NCI-H82 treated with DMSO at 0.1 percent for 48 hours (cell line): Measurements from ENCODE around the gene DCDC2.
"Not testable (repeated sequence)": the region's sequence is repeated elsewhere in the genome, so short reads cannot be mapped to it uniquely, and the experiment has no call there.

ENCODE experiments used
- DNase-seq: peaks from one replicate; lab custom pipeline; 2025; ENCODE audit not compliant: unreplicated experiment; lab: John Stamatoyannopoulos, UW

Gene DCDC2

DNA sequence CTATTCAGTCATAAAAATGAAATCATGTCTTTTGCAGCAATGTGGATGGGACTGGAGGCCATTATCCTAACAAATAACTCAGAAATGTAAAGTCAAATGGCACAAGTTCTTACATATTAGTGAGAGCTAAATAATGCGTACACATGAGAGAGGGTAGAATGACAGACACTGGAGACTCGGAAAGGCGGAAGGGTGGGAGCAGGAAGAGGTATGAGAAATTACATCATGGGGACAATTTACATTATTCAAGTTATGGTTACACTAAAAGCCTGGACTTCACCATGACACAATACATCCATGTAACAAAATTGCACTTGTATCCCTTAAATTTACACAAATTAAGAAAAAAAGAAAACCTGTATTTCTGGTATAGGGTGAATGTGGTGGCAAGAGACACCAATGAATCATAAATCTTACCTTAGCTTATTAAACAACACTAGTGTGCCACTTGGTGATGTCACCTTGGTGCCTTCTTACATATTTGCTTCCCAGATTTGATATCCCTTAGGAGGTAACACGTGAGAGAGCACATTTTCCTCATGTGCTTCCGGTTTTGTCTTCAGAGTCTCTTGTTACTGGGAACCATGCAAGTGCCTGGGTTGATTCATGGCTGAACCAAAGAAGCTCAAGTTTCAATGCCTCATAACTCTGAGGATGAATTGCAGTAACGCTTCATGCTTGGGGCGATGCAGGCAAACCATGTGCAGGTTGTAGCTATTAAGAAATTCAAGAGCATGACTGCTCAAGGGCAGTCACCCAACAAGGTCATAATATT, 84.6 kb downstream of the DCDC2 start:
- DNase-seq, result no peak

DNA sequence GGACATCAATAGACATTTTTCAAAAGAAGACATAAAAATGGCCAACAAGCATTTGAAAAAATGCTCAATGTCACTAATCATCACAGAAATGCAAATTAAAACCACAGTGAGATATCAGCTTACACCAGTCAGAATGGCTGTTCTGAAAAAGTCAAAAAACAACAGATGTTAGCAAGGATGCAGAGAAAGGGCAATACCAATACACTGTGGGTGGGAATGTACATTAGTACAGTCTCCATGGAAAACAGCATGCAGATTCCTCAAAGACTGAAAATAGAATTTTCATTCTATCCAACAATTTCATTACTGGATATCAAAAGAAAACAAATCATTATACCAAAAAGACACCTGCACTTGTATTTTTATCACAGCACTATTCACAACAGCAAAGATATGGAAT, 85.3 kb downstream of the DCDC2 start:
- DNase-seq, result no peak

DNA sequence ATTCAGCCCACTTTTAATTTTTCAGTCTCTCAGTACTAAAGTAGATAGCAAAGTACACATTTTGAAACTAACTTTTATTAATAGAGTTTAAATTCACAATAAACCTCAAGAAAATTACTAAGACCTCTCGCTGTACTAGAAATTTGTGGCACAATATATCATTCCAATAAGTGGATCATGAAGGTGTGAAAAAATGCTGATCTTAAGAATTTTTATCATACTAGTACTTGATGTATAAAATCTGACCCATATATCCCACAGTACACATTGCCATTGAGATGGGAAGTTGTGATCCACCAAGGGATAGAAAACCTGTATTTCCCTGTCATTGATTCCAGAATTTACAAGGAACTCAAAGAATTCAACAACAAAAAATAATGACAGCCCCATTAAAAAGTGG, 85.7 kb downstream of the DCDC2 start:
- no peak for DNase-seq

DNA sequence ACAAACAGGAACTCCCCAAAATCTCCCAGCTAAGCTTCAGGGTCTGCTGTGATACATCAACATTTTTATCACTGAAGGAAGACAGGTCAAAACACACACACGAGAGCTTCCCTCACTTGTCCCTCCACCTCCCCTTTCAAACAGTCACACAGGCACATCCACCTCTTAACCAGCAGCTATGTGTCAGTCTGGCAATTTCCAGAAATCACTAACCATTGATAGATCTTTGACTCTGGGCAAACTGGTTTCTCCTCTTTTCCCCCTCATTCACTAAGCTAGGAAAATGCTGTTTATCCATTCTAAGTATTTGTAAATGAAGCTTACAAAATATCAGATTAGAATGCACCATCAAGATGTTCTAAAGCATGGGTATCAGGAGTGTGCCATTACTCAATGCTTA, 87.8 kb downstream of the DCDC2 start:
- no peak for DNase-seq

DNA sequence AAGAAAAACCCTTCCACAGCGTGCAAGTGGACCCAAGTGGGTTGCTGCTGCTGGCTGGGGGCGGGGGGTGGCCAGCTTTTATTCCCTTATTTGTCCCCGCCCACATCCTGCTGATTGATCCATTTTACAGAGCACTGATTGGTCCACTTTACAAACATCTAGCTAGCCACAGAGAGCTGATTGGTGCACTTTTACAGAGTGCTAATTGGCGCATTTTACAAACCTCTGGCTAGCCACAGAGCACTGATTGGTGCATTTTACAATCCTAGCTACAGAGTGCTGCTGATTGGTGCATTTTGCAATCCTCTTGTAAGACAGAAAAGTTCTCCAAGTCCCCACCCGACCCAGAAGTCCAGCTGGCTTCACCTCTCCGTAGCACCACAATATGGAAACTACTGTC, 99.6 kb downstream of the DCDC2 start:
- not testable (repeated sequence) for DNase-seq

DNA sequence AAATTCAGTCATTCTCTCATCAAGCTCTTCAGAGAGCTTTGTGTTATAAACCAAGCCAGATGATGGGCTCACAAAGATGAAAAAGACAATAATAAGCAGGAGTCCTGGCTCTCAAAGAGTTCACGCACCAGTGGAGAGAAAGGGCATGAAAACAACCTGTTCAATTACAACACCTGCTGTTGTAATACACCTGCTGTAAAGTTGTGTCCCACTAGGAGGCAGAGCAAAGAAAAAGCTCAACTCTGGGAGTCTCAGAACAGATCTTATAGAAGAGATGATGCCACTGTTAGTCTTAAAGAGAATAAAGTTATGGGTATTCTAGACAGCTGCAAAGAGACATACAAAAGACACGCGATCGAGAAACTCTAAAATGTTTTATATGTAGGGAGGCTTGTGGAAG, 100.6 kb downstream of the DCDC2 start:
- peak; percentile 67 for DNase-seq

DNA sequence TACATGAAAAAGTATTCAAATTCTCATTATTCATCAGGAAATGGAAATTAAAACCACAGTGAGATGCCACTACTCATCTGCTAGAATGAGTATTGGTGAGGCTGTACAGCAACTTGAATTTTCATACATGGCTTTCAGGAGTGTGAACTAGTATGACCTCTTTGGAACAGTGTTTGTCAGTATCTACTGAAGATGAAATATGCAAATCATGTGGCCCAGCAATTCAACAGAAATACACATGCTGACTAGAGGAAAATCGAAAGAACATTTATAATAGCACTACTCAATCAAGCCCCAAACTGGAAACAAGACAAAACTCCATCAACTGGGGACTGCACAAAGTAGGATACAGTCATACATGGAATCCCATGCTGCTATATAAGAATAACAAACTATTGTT, 102.2 kb downstream of the DCDC2 start:
- DNase-seq, result no peak

DNA sequence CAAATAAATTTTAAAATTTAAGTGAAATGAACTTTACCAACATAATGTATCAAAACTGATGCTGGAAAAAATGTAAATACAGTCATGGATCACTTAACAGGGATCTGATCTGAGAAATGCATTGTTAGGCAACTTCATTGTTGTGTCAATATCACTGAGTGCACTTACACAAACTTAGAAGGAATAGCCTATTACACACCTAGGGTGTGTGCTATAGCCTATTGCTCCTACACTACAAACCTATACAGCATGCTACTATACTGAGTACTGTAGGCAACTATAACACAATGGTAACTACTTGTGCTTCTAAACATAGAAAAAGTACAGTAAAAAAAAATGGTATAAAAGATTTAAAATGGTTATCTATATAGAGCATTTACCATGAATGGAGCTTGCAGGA, 104.5 kb downstream of the DCDC2 start:
- DNase-seq, result no peak

DNA sequence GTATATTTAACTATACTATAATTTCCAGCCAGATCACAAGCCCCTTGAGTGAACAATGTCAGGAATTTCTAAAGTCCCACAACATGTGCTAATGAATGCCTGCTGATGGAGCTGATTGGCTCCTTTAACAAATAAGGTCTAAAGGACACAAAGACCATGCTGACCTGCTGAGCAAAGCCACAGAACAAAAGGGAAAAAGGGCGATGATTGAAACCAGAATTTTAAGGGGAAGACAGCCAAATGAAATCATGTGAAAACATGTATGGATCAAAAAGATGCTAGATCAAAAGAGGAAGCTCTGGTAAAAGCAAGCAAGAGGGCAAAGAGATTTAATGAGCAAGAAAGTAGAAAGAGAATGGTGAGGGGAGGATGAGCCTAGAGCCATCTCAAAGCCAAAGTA, 105.6 kb downstream of the DCDC2 start:
- no peak for DNase-seq

DNA sequence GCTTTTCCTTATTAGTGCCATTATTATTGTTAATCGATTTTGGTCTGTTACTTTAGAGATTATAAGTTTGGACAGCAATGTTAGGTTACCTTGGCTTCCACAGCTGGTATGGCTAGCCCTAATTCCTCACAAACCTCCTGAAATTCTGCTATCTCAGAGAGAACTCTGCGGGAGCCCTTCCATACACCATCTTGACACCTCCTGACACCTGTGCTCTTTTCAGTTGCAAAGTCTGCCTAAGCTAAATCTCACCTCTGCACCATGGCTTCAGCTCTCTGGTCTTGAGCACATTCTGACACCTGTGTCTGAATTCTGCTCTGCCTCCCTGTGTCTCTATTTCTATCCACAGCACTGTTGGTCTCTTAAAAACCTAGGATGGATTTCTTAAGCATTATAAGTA, 106.5 kb downstream of the DCDC2 start:
- DNase-seq, result no peak

DNA sequence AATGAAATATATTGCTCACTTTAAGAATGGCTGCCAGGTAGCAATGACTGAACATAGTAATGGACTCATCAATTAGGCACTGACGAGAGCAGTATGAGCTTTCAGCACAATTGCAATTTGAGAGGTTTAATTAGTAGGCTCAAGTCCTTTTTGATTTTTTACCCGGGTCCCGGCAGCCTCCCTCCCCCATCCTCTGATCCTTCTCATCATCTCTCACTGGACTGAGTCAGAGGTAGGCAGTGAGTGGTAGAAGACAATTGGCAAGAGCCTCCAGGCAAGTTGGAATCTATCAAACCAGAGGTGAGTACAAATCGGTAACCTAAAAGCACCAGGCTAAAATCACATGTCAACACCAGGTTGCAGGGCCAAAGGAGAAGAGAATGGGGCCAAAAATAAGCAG, 107.9 kb downstream of the DCDC2 start:
- DNase-seq, result no peak

DNA sequence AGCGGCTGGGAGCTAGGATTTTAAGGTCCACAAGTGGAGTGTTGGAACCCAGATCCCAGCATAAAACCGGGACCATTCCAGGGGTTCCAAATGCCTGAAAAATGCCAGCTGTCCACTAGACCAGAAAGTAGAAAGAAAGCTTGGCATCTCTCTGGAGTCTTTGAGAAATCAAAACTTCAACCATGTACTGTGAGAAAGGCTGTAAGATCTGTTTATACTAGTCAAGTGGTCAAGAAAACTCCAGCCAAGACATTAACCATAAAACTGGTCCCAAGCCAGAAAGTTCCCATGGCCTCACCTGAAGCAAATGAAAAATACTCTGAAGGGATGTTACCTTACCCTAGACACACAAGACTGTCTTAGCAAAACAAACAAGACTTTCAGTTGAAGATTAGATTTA, 112.6 kb downstream of the DCDC2 start:
- DNase-seq, result no peak

DNA sequence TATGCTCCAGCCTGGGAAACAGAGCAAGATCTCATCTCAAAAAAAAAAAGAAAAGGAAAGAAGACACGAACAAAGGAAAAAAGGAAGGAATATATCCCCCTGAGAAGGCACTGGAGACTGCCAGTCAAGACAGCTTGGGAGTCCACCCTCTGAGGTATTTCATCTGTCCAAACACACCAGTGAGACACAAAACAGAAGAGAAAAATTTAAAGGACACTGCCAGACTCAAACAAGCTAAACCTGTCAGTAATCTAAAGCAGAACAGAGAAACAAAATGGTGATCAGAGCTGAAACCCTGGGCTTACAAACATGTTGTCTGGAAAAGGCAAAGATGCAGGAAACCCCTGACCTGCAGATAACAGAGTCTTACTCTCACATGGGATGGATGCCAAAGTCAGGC, 114.9 kb downstream of the DCDC2 start:
- DNase-seq, result no peak

DNA sequence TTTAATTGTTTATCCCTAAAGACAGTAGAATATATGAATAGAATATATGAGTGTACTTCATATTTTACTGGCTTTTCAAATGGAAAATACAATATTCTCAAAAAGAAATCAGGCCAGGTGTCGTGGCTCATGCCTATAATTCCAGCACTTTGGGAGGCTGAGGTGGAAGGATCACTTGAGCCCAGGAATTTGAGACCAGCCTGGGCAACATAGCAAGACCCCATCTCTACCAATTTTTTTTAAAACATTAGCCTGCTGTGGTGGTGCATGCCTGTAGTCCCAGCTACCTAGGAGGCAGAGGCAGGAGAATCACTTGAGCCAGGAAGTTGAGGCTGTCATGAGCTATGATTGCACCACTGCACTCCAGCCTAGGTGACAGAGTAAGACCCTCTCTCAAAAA, 116.1 kb downstream of the DCDC2 start:
- DNase-seq, result not testable (repeated sequence)

DNA sequence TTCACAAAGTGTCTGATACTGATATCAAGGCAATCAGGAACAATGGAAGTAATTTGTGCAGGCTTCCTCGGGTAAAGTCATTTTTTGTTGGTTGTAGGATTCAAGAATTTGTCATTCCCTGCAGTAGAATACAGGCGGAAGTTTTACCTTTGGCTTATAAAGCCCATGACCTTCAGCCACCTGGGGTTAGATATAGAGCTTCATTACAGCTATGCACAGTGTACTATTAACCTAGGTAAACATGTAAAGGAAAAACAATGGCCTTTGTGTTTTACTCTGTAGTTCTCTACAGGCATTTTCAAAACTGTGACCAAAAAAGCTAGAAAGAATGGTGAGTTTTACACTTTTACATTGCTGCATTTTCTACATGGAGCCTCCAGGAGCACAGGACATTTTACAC, 116.9 kb downstream of the DCDC2 start:
- DNase-seq, result no peak

DNA sequence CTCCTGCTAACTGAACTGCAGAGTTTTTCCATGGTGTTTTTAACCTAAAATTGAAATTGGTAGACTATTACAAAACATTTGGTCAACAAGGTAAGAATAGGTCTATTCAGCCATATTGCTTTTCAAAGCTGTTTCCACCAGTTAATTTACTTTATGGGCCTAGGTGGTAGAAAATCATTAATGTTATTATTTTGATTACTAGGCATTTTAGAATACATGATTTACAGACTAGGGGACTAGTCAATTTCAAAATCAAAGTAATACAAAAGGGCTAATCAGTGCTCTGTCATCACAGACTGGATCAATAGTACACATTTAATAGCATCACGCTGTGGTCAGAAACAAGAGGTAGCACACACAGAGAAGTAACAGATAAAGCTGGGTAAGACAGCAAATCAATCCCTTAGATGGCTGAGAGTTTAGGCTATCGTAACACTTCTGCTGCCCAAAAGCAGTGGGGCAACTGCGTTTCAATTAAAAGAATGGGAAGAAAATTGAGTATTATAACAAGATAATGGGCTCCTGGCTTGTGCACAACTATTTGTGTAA, 117.4 kb downstream of the DCDC2 start:
- no peak for DNase-seq

DNA sequence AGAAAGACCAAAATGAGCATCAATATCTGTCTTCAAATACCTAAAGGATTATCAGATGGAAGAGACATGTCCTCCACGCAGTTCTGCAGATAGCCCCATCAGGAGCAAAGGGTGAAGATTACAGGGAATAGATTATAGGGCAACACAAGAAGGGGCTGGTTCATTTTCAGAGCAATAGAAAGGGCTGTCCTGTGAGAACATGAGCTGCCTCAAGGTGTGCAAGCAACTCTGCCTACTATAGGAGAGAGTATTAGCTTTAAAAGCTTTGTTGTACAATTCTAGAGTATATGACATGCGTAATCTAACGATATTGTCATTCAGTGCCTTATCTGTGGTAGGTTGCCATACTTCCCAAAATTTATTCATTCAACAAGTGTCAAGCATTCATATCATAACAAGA, 119.2 kb downstream of the DCDC2 start:
- DNase-seq, result no peak

DNA sequence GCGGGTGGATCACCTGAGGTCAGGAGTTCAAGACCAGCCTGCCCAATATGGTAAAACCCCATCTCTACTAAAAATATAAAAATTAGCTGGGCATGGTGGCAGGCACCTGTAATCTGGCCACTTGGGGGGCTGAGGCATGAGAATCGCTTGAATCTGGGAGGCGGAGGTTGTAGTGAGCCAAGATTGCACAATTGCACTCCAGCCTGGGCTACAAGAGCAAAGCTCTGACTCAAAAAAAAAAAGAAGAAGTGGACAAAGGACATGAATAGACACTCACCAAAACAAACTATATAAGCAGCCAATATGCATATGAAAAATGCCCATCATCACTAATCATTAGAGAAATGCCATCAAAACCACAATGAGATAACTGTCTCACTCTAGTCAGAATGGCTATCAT, 121.1 kb downstream of the DCDC2 start:
- DNase-seq, result not testable (repeated sequence)

DNA sequence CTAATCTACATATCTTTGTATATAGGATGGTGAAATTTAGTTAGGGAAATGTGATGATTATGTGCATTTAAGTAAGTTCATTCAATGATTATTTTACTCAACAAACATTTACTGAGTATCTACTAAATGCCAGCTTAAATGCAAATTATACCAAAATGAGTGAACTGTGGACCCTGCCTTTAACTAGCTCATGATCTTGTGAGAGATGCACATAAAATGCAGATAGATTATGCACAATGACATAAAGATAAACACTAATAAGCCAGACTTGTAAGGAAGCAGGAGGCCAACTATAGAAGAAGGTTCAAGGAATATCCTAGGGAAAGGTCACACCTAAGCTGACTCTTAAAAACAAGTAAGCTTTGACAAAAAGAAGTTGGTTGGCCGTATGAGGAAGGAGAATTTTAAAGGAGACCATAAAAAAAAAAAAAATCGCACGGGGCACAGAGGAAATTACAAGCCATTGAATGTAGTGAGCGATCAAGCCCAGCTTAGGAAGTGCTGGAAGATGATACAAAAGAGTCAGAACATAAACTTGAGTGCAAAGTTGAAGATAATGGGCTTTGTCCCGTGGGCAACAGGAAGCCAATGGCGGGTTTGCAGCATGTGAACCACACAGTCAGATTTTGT, 123.9 kb downstream of the DCDC2 start:
- no peak for DNase-seq

DNA sequence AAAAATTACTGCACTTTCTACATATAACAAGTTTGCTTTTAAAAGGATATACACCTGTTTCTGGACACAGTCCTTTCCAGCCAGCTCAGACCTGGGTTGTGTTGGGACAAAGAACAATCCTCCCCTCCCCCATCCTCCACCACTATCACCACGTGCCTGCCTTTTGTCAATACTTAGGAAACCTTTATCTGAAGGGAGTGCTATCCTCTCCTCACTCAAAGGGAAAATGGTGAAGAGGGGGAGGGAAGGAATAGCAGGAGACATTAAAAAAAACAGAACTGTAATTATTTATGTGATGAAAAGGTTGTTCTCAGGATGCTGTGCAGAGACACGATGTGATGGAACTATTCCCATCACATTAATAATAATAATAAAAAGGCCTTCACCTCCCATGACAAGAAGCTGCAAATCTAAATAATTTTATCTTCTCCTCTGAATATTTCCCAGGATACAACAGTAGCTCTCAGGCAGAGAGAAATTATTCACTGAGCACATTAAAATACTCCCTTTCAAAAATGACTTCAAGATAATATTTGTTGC, 126.4 kb downstream of the DCDC2 start:
- no peak for DNase-seq

DNA sequence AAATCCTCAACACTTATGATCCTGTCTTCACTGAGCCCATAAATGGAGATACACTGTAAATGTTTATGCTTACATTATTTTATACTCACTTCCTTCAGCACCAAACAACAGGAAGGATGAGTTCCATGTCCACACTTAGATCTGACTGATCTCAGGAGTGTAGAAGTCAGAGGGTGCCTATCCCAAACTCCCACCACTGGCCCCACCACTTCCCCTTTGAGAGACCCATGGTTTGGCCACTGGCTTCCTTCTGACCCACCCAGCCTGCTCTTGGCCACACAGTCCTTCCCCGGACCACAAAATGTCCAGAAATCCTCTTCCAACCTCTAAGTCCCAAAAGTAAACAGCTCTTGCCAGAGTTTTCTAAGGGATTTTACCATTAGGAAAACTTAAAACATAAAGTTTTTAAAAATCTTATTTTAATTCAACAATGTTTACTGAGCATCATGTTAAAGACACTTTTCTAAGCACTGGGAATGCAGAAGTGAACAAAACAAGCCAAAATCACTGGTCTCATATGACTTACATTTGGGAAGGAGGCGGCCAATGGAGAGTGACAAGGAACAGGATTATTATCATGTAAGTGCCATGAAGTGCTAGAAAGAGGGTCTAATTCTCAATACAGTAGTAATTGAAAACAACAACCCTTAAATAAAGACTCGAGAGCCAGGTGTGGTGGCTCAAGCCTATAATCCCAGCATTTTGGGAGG, 128.0 kb downstream of the DCDC2 start:
- DNase-seq, result no peak
